Measurements from ENCODE around the gene ZDHHC14. TPM values are rescaled to one million over a fixed set of nuclear protein-coding genes. Genes with fewer than 3 reads are reported as not detected.

The ZDHHC14 gene
- total and polyA plus RNA-seq, 3 donors from 2014 or later = 28.5 to 74.9 (median 67.9) TPM

- 89 to 90% methylated on average over 13 of the region's 13 CpGs for WGBS, 2 donors
- Histone ChIP-seq H3K27me3 (no peaks in the 10 kb centered on the region), H3K36me3 (ENCODE audit: low read depth, missing control alignments) (no peaks in the 10 kb centered on the region), H3K9me3 (no peaks in the 10 kb centered on the region), H3K4me3 (no peak overlapping the region), H3K4me1 (no peaks in the 10 kb centered on the region), H3K27ac (no peak overlapping the region)
- intact Hi-C loops (cut with DNase I; ENCODE audit: low total_unique reads) = no loop called here
- TF ChIP-seq CTCF (IDR thresholded peaks at IDR 0.05) (no peak), POLR2A (IDR thresholded peaks at IDR 0.05) (no peak)
- DNase-seq = no peak
Observed at GRCh38 chr6:157651731-157652490, 270.9 kb downstream of the ZDHHC14 start.

- Histone ChIP-seq H3K4me1 (no peaks in the 10 kb centered on the region), H3K4me3 (no peak overlapping the region), H3K36me3 (ENCODE audit: low read depth, missing control alignments) (no peaks in the 10 kb centered on the region), H3K27ac (no peak overlapping the region), H3K27me3 (no peaks in the 10 kb centered on the region), H3K9me3 (no peaks in the 10 kb centered on the region)
- 90 to 97% methylated on average over 18 of the region's 18 CpGs for WGBS, 2 donors
- intact Hi-C loops (cut with DNase I; ENCODE audit: low total_unique reads) = no loop called here
- no peak for TF ChIP-seq POLR2A (IDR thresholded peaks at IDR 0.05)
- TF ChIP-seq CTCF (IDR thresholded peaks at IDR 0.05) = no peak
- DNase-seq = no peak
Observed at GRCh38 chr6:157652601-157653363, 271.8 kb downstream of the ZDHHC14 start.

GRCh38 chr6:157653521-157653920 is 272.5 kb downstream of the ZDHHC14 start:
- H3K27ac ChIP-seq = no peak overlapping the region
- intact Hi-C loops (cut with DNase I; ENCODE audit: low total_unique reads) = no loop called here
- WGBS, 2 donors = 94 to 95% methylated on average over 12 to 16 of the region's 16 CpGs
- no peaks in the 10 kb centered on the region for H3K36me3 ChIP-seq (ENCODE audit: low read depth, missing control alignments)
- DNase-seq = no peak
- no peak for TF ChIP-seq CTCF (IDR thresholded peaks at IDR 0.05)
- TF ChIP-seq POLR2A (IDR thresholded peaks at IDR 0.05) = no peak
- no peak overlapping the region for H3K4me3 ChIP-seq
- no peaks in the 10 kb centered on the region for H3K9me3 ChIP-seq
- H3K27me3 ChIP-seq = no peaks in the 10 kb centered on the region
- H3K4me1 ChIP-seq = no peaks in the 10 kb centered on the region

- no peak for DNase-seq
- WGBS, 2 donors = 89 to 95% methylated on average over 8 of the region's 8 CpGs
- TF ChIP-seq POLR2A (IDR thresholded peaks at IDR 0.05) (no peak), CTCF (IDR thresholded peaks at IDR 0.05) (no peak)
- no peak overlapping the region for H3K4me3 ChIP-seq
- H3K4me1 ChIP-seq = no peaks in the 10 kb centered on the region
- no peaks in the 10 kb centered on the region for H3K9me3 ChIP-seq
- intact Hi-C loops (cut with DNase I; ENCODE audit: low total_unique reads) = no loop called here
- H3K27me3 ChIP-seq = no peaks in the 10 kb centered on the region
- no peaks in the 10 kb centered on the region for H3K36me3 ChIP-seq (ENCODE audit: low read depth, missing control alignments)
- H3K27ac ChIP-seq = no peak overlapping the region
Observed at GRCh38 chr6:157655139-157655538, 274.1 kb downstream of the ZDHHC14 start.
